ENCODE results near the gene NAV2.

Gene NAV2

GRCh38 chr11:19718051-19718450 lies 5.4 kb downstream of the NAV2 start:
- H3K9me3 ChIP-seq (replicated peaks; ENCODE audit: insufficient read depth, low read length), result no peaks in the 10 kb centered on the region
- H2AFZ ChIP-seq (ENCODE audit: low read length), result no peak overlapping the region
- no peaks in the 10 kb centered on the region for H3K27me3 ChIP-seq (replicated peaks; ENCODE audit: insufficient read depth, low read length)
- no peaks in the 10 kb centered on the region for H4K20me1 ChIP-seq (ENCODE audit: insufficient read depth, low read length)
- DNase-seq, result no peak
- no peaks in the 10 kb centered on the region for H3F3A ChIP-seq (ENCODE audit: insufficient read depth, low read length)
- no peaks in the 10 kb centered on the region for H3K9me2 ChIP-seq (replicated peaks; ENCODE audit: insufficient read depth, low read length)
- no peak overlapping the region for H3K9ac ChIP-seq (ENCODE audit: low read length)
- TF ChIP-seq EZH2 (optimal IDR thresholded peaks at IDR 0.05; ENCODE audit: low read depth, low read length) (no peak), CTCF (IDR thresholded peaks at IDR 0.05; ENCODE audit: low read length) (no peak), EZH2phosphoT487 (IDR thresholded peaks at IDR 0.05; ENCODE audit: low read length) (no peak)
- no peaks in the 10 kb centered on the region for H3K36me3 ChIP-seq (replicated peaks; ENCODE audit: insufficient read depth, low read length)
- no peaks in the 10 kb centered on the region for H3K4me1 ChIP-seq (ENCODE audit: low read length)
- no peaks in the 10 kb centered on the region; the same call in none of the 2 replicates for H3K79me2 ChIP-seq (ENCODE audit: low read length)
- no peak overlapping the region for H3K4me2 ChIP-seq (ENCODE audit: low read depth, low read length)
- no peak overlapping the region for H3K27ac ChIP-seq (ENCODE audit: low read length)
- no peak overlapping the region for H3K4me3 ChIP-seq (ENCODE audit: low read length)

GRCh38 chr11:19718951-19719350 lies 6.3 kb downstream of the NAV2 start:
- Histone ChIP-seq H4K20me1 (ENCODE audit: insufficient read depth, low read length) (no peaks in the 10 kb centered on the region), H3K9me3 (replicated peaks; ENCODE audit: insufficient read depth, low read length) (no peaks in the 10 kb centered on the region), H3K9me2 (replicated peaks; ENCODE audit: insufficient read depth, low read length) (no peaks in the 10 kb centered on the region), H3K9ac (ENCODE audit: low read length) (no peak overlapping the region), H3K79me2 (ENCODE audit: low read length) (no peaks in the 10 kb centered on the region; the same call in 1 of the 2 replicates), H3K4me1 (ENCODE audit: low read length) (no peaks in the 10 kb centered on the region), H2AFZ (ENCODE audit: low read length) (no peak overlapping the region), H3K4me3 (ENCODE audit: low read length) (no peak overlapping the region), H3K27ac (ENCODE audit: low read length) (no peak overlapping the region), H3F3A (ENCODE audit: insufficient read depth, low read length) (no peaks in the 10 kb centered on the region), H3K27me3 (replicated peaks; ENCODE audit: insufficient read depth, low read length) (no peaks in the 10 kb centered on the region), H3K4me2 (ENCODE audit: low read depth, low read length) (no peak overlapping the region), H3K36me3 (replicated peaks; ENCODE audit: insufficient read depth, low read length) (no peaks in the 10 kb centered on the region)
- DNase-seq, result no peak
- TF ChIP-seq CTCF (IDR thresholded peaks at IDR 0.05; ENCODE audit: low read length) (no peak), EZH2 (optimal IDR thresholded peaks at IDR 0.05; ENCODE audit: low read depth, low read length) (no peak), EZH2phosphoT487 (IDR thresholded peaks at IDR 0.05; ENCODE audit: low read length) (no peak)

- no peak for DNase-seq
- H3K9me2 ChIP-seq (replicated peaks; ENCODE audit: insufficient read depth, low read length), result no peaks in the 10 kb centered on the region
- H3K4me2 ChIP-seq (ENCODE audit: low read depth, low read length), result no peak overlapping the region
- no peak overlapping the region for H3K4me3 ChIP-seq (ENCODE audit: low read length)
- no peaks in the 10 kb centered on the region for H3K36me3 ChIP-seq (replicated peaks; ENCODE audit: insufficient read depth, low read length)
- H3K27me3 ChIP-seq (replicated peaks; ENCODE audit: insufficient read depth, low read length), result no peaks in the 10 kb centered on the region
- no peaks in the 10 kb centered on the region for H3K4me1 ChIP-seq (ENCODE audit: low read length)
- H4K20me1 ChIP-seq (ENCODE audit: insufficient read depth, low read length), result no peaks in the 10 kb centered on the region
- no peak overlapping the region for H3K9ac ChIP-seq (ENCODE audit: low read length)
- no peak overlapping the region for H2AFZ ChIP-seq (ENCODE audit: low read length)
- H3K9me3 ChIP-seq (replicated peaks; ENCODE audit: insufficient read depth, low read length), result no peaks in the 10 kb centered on the region
- H3K79me2 ChIP-seq (ENCODE audit: low read length), result no peaks in the 10 kb centered on the region; the same call in 1 of the 2 replicates
- no peaks in the 10 kb centered on the region for H3F3A ChIP-seq (ENCODE audit: insufficient read depth, low read length)
- TF ChIP-seq EZH2 (optimal IDR thresholded peaks at IDR 0.05; ENCODE audit: low read depth, low read length) (no peak), EZH2phosphoT487 (IDR thresholded peaks at IDR 0.05; ENCODE audit: low read length) (no peak), CTCF (IDR thresholded peaks at IDR 0.05; ENCODE audit: low read length) (no peak)
- no peak overlapping the region for H3K27ac ChIP-seq (ENCODE audit: low read length)
These were observed 7.3 kb downstream of the NAV2 start for GRCh38 chr11:19719960-19720359.
